Suprapubic skin (tissue), 4 donors: ENCODE results near the gene PAK1. TPM values are rescaled to one million over a fixed set of nuclear protein-coding genes. Genes with fewer than 3 reads are reported as not detected.

ENCODE experiments used
- DNase-seq, 2 donors: peaks; one replicate each; pipeline ENCODE4 v3.0.0-alpha.2; 2019; ENCODE audit warnings: low spot score in 2 of 2
- H3K27ac ChIP-seq: fragments of 200-600 bp; sonication (generic); one replicate; pipeline ENCODE4 v1.5.1; 2019
- H3K27me3 ChIP-seq: fragments of 200-600 bp; sonication (generic); one replicate; pipeline ENCODE4 v1.5.1; 2019
- H3K36me3 ChIP-seq: fragments of 200-600 bp; sonication (generic); one replicate; pipeline ENCODE4 v1.5.1; 2019
- H3K4me1 ChIP-seq: fragments of 200-600 bp; sonication (generic); one replicate; pipeline ENCODE4 v1.5.1; 2019
- H3K4me3 ChIP-seq: fragments of 200-600 bp; sonication (generic); one replicate; pipeline ENCODE4 v1.5.1; 2019; ENCODE audit warnings: mild to moderate bottlenecking
- H3K9me3 ChIP-seq: fragments of 200-600 bp; sonication (generic); one replicate; pipeline ENCODE4 v1.5.1; 2019
- EP300 ChIP-seq: sonication (generic); formaldehyde crosslinking; IDR thresholded peaks from one replicate; pipeline ENCODE4 v1.6.1; 2017; ENCODE audit warnings: antibody characterized with exemption
- POLR2A ChIP-seq, 2 donors: fragments of 450-650 bp; IDR thresholded peaks; one replicate each; pipeline ENCODE4 v1.6.1; 2017; ENCODE audit warnings: antibody characterized with exemption in 2 of 2, mild to moderate bottlenecking in 2 of 2, moderate library complexity in 2 of 2
- POLR2AphosphoS5 ChIP-seq, 3 donors: sonication (generic); formaldehyde crosslinking; IDR thresholded peaks; one replicate each; pipeline ENCODE4 v1.6.1; 2017; ENCODE audit warnings: antibody characterized with exemption in 3 of 3
- WGBS: methylation state at CpG from one replicate; pipeline ENCODE4 v1.1.5; 2018; 5-methylcytosine and 5-hydroxymethylcytosine counted together
- total RNA-seq, 4 donors: library from RNA; depleted of rRNA; stranded (reverse); fragments of >200 nt; gene quantifications; one replicate each; pipeline ENCODE4 v1.1.0, GENCODE V29; 2016
- TF ChIP-seq, protein P1 (sequence below), 2 donors: fragments of 200-600 bp in 1 of 2; fragments of 450-650 bp in 1 of 2; sonication (generic) in 1 of 2; IDR thresholded peaks; one replicate each; pipeline ENCODE4 v1.5.1; 2016 to 2019; ENCODE audit warnings: antibody characterized with exemption in 2 of 2, mild to moderate bottlenecking in 1 of 2, moderate library complexity in 1 of 2

PAK1 gene
- total RNA-seq, 4 donors from 2014 or later = 23.4 to 47.9 (median 28.9) TPM

- Histone ChIP-seq H3K36me3 (no peaks in the 10 kb centered on the region), H3K27ac (no peak overlapping the region), H3K4me3 (no peak overlapping the region), H3K27me3 (no peaks in the 10 kb centered on the region), H3K4me1 (no peaks in the 10 kb centered on the region), H3K9me3 (no peaks in the 10 kb centered on the region)
- no peak for DNase-seq
- TF ChIP-seq POLR2AphosphoS5 (IDR thresholded peaks at IDR 0.05) (no peak), POLR2A (IDR thresholded peaks at IDR 0.05) (no peak), EP300 (no peak)
- TF ChIP-seq, protein P1, sequence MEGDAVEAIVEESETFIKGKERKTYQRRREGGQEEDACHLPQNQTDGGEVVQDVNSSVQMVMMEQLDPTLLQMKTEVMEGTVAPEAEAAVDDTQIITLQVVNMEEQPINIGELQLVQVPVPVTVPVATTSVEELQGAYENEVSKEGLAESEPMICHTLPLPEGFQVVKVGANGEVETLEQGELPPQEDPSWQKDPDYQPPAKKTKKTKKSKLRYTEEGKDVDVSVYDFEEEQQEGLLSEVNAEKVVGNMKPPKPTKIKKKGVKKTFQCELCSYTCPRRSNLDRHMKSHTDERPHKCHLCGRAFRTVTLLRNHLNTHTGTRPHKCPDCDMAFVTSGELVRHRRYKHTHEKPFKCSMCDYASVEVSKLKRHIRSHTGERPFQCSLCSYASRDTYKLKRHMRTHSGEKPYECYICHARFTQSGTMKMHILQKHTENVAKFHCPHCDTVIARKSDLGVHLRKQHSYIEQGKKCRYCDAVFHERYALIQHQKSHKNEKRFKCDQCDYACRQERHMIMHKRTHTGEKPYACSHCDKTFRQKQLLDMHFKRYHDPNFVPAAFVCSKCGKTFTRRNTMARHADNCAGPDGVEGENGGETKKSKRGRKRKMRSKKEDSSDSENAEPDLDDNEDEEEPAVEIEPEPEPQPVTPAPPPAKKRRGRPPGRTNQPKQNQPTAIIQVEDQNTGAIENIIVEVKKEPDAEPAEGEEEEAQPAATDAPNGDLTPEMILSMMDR (IDR thresholded peaks at IDR 0.05) = no peak
These were observed 50.3 kb downstream of the PAK1 start for GRCh38 chr11:77423624-77424023.

DNA sequence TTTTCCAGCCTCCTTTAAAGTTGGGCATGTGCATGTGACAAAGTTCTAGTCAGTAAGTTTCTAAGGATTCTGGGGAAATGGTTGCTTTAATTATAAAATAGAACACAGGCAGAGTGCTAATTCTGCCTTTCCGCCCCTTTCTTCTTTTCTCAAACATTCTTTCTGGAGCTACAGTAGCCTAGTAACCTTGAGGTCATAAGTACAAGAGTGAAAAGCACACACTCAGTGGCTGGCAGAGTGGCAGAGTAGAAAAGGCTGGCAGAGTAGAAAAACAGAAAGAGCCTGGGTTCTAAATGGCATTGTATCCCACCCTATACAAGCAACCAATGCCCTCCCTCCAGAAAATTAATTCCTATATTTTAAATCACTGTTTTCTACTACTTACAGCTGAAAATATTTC is 51.2 kb downstream of the PAK1 start:
- H3K9me3 ChIP-seq = no peaks in the 10 kb centered on the region
- no peak overlapping the region for H3K27ac ChIP-seq
- peaks cover 2% of the 10 kb centered on the region for H3K4me1 ChIP-seq
- WGBS = 87% methylated on average over 1 of the region's 1 CpG
- no peaks in the 10 kb centered on the region for H3K36me3 ChIP-seq
- no peak overlapping the region for H3K4me3 ChIP-seq
- no peaks in the 10 kb centered on the region for H3K27me3 ChIP-seq
- DNase-seq = no peak
- TF ChIP-seq POLR2AphosphoS5 (IDR thresholded peaks at IDR 0.05) (no peak), EP300 (no peak), POLR2A (IDR thresholded peaks at IDR 0.05) (no peak)
- TF ChIP-seq, protein P1 (IDR thresholded peaks at IDR 0.05) = no peak

- no peak overlapping the region for H3K27ac ChIP-seq
- TF ChIP-seq, protein P1 (IDR thresholded peaks at IDR 0.05) = no peak
- TF ChIP-seq POLR2AphosphoS5 (IDR thresholded peaks at IDR 0.05) (no peak), POLR2A (IDR thresholded peaks at IDR 0.05) (no peak)
- H3K9me3 ChIP-seq = no peaks in the 10 kb centered on the region
- no peak for DNase-seq
- H3K36me3 ChIP-seq = no peaks in the 10 kb centered on the region
- 97% methylated on average over 2 of the region's 2 CpGs for WGBS
- peaks cover 2% of the 10 kb centered on the region for H3K4me1 ChIP-seq
- H3K27me3 ChIP-seq = no peaks in the 10 kb centered on the region
- no peak overlapping the region for H3K4me3 ChIP-seq
These were observed 52.7 kb downstream of the PAK1 start for GRCh38 chr11:77421041-77421723.

- no peak overlapping the region for H3K4me3 ChIP-seq
- H3K27me3 ChIP-seq = no peaks in the 10 kb centered on the region
- peaks cover 2% of the 10 kb centered on the region for H3K4me1 ChIP-seq
- DNase-seq = no peak
- no peaks in the 10 kb centered on the region for H3K9me3 ChIP-seq
- WGBS = 78% methylated on average over 3 of the region's 3 CpGs
- H3K27ac ChIP-seq = no peak overlapping the region
- no peaks in the 10 kb centered on the region for H3K36me3 ChIP-seq
- TF ChIP-seq, protein P1 (IDR thresholded peaks at IDR 0.05) = no peak
- TF ChIP-seq POLR2AphosphoS5 (IDR thresholded peaks at IDR 0.05) (no peak), EP300 (no peak), POLR2A (IDR thresholded peaks at IDR 0.05) (no peak)
These were observed 54.8 kb downstream of the PAK1 start for GRCh38 chr11:77418971-77419597.

DNA sequence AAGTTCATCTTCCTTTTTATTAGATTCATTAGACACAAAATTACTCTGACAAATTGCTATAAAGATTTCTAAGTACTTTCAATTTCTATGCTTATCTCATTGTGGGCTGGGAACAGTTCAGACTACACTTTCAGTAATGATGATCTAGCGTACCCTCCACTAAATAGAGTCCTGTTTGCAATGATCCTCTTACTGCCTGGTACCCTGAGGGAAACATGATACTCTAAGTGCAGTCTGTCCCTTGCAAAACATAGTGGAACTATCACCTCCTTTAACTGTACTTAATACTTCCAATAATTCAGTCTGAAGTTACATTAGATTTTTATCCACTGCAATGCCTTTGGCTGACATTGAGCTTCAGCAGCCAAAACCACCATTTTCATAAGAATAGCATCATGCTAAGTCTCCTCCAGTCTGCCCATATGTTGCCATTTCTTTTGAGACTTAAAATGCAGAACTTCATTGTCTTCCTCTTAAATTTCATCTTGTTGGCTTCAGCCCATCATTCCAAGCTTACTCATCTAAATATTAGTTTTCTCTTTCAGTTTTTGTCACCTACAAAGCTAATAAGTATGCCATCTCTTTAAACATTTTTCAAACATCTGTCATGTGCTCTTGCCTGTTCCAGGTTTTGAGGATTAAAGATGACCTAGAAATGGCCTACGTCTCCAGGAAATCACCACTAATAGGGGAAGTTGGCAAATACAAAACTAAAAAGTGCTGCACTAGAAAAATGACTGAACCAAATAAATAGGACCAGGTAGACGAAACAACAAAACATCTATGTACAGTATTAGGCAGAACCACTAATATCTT is 55.5 kb downstream of the PAK1 start:
- Histone ChIP-seq H3K27me3 (no peaks in the 10 kb centered on the region), H3K36me3 (no peaks in the 10 kb centered on the region), H3K9me3 (no peaks in the 10 kb centered on the region), H3K4me3 (no peak overlapping the region), H3K27ac (no peak overlapping the region), H3K4me1 (peaks cover 2% of the 10 kb centered on the region)
- TF ChIP-seq, protein P1 (IDR thresholded peaks at IDR 0.05) = no peak
- TF ChIP-seq POLR2A (IDR thresholded peaks at IDR 0.05) = no peak
- TF ChIP-seq EP300 = no peak
- TF ChIP-seq POLR2AphosphoS5 (IDR thresholded peaks at IDR 0.05) = no peak
- DNase-seq = no peak
- 67% methylated on average over 3 of the region's 3 CpGs for WGBS
